B cell (primary cell): ENCODE data around the gene RNF8.

Experiments
- CTCF ChIP-seq: fragments of 200-600 bp; IDR thresholded peaks from one replicate; pipeline ENCODE4 v1.8.0; 2022; ENCODE audit warnings: antibody characterized with exemption, mild to moderate bottlenecking
- EZH2 ChIP-seq: IDR thresholded peaks from 2 replicates; pipeline ENCODE4 v1.6.1; 2012; ENCODE audit warnings: borderline replicate concordance, low read depth, mild to moderate bottlenecking, moderate library complexity, low read length; ENCODE audit not compliant: insufficient read depth, poor library complexity, severe bottlenecking

GRCh38 chr6:37365791-37366190 is 12.0 kb downstream of the RNF8 start:
- TF ChIP-seq CTCF (no peak), EZH2 (no peak)
